Epithelial cell of esophagus (primary cell): ENCODE data around the gene LSMEM2.

Experiments
- DNase-seq: peaks from one replicate; pipeline ENCODE4 v3.0.0; 2010; ENCODE audit warnings: low read depth
- H3K4me3 ChIP-seq: 2 replicates; pipeline ENCODE4 v1.5.1; 2011; ENCODE audit warnings: mild to moderate bottlenecking, low read length, control low read depth
- TF ChIP-seq, protein P1 (sequence below): IDR thresholded peaks from 2 replicates; pipeline ENCODE4 v1.5.1; 2011; ENCODE audit warnings: low read depth, mild to moderate bottlenecking, low read length, control low read depth, inconsistent platforms; ENCODE audit not compliant: insufficient read depth; ENCODE audit errors: missing control alignments

LSMEM2 gene

DNA sequence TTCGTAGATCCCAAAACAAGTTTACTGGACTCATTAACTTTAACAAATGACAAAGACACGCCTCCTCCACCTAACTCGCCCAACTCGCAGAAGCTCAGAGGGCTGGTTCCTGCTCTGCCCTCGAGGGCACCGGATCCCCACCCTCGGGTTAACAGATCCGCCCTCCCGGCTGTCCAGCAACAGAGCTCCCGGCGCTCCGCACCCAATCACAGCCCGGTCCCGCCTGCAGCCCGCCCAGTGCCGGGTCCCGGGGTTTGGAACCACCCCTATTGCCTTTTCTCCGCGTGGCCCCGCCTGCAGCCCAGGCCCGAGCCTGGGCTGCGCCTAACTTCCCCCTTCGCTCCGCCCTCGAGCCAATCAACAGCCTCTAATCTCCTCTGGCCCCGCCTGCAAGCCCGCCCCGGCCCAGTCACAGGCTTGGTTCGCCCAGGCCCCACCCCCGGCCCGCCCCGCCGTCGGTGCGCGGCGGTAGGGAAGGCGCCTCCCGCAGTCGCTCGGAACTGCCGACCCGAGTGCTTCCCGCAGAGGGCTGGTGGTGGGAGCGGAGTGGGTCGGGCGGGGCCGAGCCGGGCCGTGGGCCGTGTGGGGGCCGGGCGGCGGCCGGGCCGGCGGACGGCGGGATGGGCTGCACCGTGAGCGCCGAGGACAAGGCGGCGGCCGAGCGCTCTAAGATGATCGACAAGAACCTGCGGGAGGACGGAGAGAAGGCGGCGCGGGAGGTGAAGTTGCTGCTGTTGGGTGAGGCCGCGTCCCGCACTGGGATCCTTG, 43.0 kb upstream of the LSMEM2 start, which contains the start of gene GNAI2:
GNAI2 (plus strand) TSS at position 489 of the 768 bp plus-strand sequence; CDS start at position 621, 132 bp downstream.
- peak within 1 kb of the TSS; percentile 62 for H3K4me3 ChIP-seq
- DNase-seq, result peak; percentile 99
- TF ChIP-seq, protein P1, sequence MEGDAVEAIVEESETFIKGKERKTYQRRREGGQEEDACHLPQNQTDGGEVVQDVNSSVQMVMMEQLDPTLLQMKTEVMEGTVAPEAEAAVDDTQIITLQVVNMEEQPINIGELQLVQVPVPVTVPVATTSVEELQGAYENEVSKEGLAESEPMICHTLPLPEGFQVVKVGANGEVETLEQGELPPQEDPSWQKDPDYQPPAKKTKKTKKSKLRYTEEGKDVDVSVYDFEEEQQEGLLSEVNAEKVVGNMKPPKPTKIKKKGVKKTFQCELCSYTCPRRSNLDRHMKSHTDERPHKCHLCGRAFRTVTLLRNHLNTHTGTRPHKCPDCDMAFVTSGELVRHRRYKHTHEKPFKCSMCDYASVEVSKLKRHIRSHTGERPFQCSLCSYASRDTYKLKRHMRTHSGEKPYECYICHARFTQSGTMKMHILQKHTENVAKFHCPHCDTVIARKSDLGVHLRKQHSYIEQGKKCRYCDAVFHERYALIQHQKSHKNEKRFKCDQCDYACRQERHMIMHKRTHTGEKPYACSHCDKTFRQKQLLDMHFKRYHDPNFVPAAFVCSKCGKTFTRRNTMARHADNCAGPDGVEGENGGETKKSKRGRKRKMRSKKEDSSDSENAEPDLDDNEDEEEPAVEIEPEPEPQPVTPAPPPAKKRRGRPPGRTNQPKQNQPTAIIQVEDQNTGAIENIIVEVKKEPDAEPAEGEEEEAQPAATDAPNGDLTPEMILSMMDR, result no peak

DNA sequence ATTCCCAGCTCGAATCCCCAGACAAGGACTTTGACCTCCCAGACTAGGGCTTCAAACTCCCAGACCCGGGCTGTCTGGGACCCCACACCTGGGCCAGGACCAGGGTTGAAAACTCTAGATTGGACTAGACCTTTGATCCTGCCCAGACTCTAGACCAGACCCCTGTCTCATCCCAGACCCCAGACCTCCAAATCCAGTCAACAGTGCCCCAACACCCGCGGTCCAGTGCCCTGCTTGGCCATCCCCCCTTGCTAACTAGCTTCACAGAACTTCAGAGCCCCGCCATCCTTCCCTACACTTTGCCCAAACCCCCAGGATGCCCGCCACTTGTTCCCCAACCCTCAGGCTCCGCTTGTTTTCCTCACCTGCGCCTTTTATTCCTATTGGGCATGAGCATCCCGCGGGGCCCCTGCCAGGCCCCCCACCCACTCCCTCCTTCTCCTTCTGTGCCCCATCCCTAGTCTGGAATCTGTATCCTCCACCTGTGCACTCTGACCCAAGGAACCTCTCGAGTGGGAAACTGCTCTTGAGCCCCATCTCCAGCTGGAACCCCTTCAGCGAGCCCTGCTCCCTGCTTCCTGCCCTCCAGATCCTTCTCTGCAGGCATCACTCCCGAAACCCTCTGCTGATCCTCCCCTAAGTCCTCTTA, 42.3 kb upstream of the LSMEM2 start:
- peak overlapping the region; percentile 62 for H3K4me3 ChIP-seq
- no peak for DNase-seq
- TF ChIP-seq, protein P1, result no peak

DNA sequence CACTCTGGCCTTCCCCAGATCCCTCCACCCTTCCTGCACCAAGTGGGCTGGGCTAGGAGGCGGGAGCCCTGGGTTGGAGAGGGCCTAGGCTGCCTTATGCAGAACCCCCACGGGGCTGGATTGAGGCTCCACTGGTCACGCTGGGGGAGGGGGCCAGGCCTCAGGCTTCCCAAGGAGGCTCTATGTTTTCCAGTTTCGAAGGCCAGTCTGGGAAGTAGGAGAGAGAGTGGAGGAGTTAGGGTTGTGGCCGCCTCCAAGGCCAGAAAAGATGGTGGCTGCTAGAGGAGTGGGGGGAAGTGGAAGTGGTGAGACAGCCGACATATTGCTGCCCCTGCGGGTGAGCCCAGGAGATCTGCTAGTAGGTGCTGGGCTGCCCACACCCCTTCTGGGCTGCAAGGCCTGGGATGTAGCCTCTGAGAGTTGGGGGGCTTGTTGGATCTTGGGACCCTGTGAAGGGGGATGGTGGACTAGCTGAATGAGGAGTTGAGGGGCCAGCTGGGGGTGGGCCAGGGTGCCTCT, 41.7 kb upstream of the LSMEM2 start:
- DNase-seq, result peak; percentile 48
- H3K4me3 ChIP-seq, result peak overlapping the region; percentile 62
- TF ChIP-seq, protein P1, result no peak

DNA sequence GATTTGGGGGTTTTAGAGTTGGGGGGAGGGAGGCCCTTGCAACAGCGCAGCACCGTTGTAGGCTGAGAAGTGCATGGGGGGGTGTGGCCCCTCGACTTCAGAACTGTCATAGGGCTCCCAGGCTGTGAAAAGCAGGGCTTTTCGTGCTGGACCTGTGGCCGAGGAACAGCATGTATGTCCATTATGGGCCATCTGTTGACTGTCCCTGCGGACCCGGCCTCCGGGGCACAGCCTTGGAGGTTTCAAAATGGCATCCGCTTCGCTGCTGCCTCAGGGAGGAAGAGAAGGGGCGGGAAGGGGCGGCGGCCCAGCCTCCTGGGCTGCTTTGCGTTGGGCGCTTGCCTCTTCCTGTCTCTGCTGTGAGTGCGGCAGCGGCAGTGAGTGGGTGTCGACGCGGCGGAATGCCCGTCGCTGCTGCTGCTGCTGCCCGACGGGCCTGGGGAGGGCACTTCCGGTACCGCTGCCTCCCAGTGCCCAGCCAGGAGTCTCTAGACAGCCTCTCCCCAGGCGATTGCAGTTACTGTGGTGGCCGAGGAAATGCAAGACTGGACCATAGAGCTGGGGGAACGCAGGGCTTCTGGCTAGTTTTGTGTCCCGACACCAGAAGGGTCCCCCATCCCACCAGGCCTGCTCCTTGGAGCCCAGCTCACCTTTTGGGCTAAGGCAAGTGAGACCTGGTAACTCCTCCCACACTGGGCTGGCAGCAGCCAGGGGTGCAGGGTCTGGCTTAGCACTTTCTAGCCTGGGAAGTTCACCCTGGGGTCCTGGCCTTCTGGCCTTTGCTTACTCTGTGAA, 40.9 kb upstream of the LSMEM2 start:
- H3K4me3 ChIP-seq, result peak overlapping the region; percentile 62
- DNase-seq, result peak; percentile 90
- TF ChIP-seq, protein P1, result no peak

GRCh38 chr3:50238549-50239026, 40.3 kb upstream of the LSMEM2 start:
- peak overlapping the region; percentile 62 for H3K4me3 ChIP-seq
- TF ChIP-seq, protein P1, result peak; percentile 29
- DNase-seq, result peak; percentile 74

GRCh38 chr3:50239649-50240048, 39.2 kb upstream of the LSMEM2 start:
- H3K4me3 ChIP-seq, result no peak overlapping the region
- DNase-seq, result no peak
- TF ChIP-seq, protein P1, result no peak
